Measurements from ENCODE around the gene SIGLEC1. TPM values are rescaled to one million over a fixed set of nuclear protein-coding genes. Genes with fewer than 3 reads are reported as not detected.

SIGLEC1 gene
- total RNA-seq, 1 donor from 2014 or later, result 23.2 TPM

GRCh38 chr20:3729811-3730540 lies 17.6 kb upstream of the SIGLEC1 start:
- intact Hi-C loops (cut with DNase I), result no loop called here
- TF ChIP-seq CTCF (IDR thresholded peaks at IDR 0.05), result no peak
- no peak for DNase-seq (ENCODE audit: low spot score in 2 of 2)
- Histone ChIP-seq H3K4me3 (no peak overlapping the region), H3K36me3 (no peaks in the 10 kb centered on the region), H3K27ac (no peak overlapping the region), H3K27me3 (peaks cover 8% of the 10 kb centered on the region), H3K4me1 (no peaks in the 10 kb centered on the region), H3K9me3 (no peaks in the 10 kb centered on the region)

GRCh38 chr20:3729378-3729777 lies 17.0 kb upstream of the SIGLEC1 start:
- intact Hi-C loops (cut with DNase I), result no loop called here
- no peak overlapping the region for H3K4me3 ChIP-seq
- peaks cover 8% of the 10 kb centered on the region for H3K27me3 ChIP-seq
- H3K36me3 ChIP-seq, result no peaks in the 10 kb centered on the region
- no peak for TF ChIP-seq CTCF (IDR thresholded peaks at IDR 0.05)
- H3K4me1 ChIP-seq, result no peaks in the 10 kb centered on the region
- no peaks in the 10 kb centered on the region for H3K9me3 ChIP-seq
- no peak for DNase-seq (ENCODE audit: low spot score in 2 of 2)
- no peak overlapping the region for H3K27ac ChIP-seq

- intact Hi-C loops (cut with DNase I), result no loop called here
- DNase-seq (ENCODE audit: low spot score in 2 of 2), result no peak
- Histone ChIP-seq H3K9me3 (no peaks in the 10 kb centered on the region), H3K4me3 (no peak overlapping the region), H3K27me3 (peaks cover 8% of the 10 kb centered on the region), H3K4me1 (no peaks in the 10 kb centered on the region), H3K27ac (no peak overlapping the region), H3K36me3 (no peaks in the 10 kb centered on the region)
- TF ChIP-seq CTCF (IDR thresholded peaks at IDR 0.05), result no peak
These were observed 16.5 kb upstream of the SIGLEC1 start for GRCh38 chr20:3728876-3729275.

- peaks cover 8% of the 10 kb centered on the region for H3K27me3 ChIP-seq
- no peak overlapping the region for H3K27ac ChIP-seq
These were observed 16.0 kb upstream of the SIGLEC1 start for GRCh38 chr20:3728354-3728753.

GRCh38 chr20:3727401-3728021 lies 15.1 kb upstream of the SIGLEC1 start:
- no peak for DNase-seq (ENCODE audit: low spot score in 2 of 2)
- intact Hi-C loops (cut with DNase I), result no loop called here
- Histone ChIP-seq H3K27ac (no peak overlapping the region), H3K9me3 (no peaks in the 10 kb centered on the region), H3K4me1 (no peaks in the 10 kb centered on the region), H3K36me3 (no peaks in the 10 kb centered on the region), H3K4me3 (no peak overlapping the region), H3K27me3 (peaks cover 8% of the 10 kb centered on the region)
- no peak for TF ChIP-seq CTCF (IDR thresholded peaks at IDR 0.05)

More at GRCh38 chr20:3728354-3728753, 16.0 kb upstream of the SIGLEC1 start:
- no peak for TF ChIP-seq CTCF (IDR thresholded peaks at IDR 0.05)
- intact Hi-C loops (cut with DNase I), result no loop called here
- H3K4me3 ChIP-seq, result no peak overlapping the region
- H3K4me1 ChIP-seq, result no peaks in the 10 kb centered on the region
- H3K36me3 ChIP-seq, result no peaks in the 10 kb centered on the region
- H3K9me3 ChIP-seq, result no peaks in the 10 kb centered on the region
- DNase-seq (ENCODE audit: low spot score in 2 of 2), result no peak
